Hematopoietic multipotent progenitor cell treated with erythropoietin and hydrocortisone succinate and interleukin-3 and kit ligand, for 15 days (in vitro differentiated cells): ENCODE measurements around the gene SLC47A1.
"Not testable (repeated sequence)": the region's sequence is repeated elsewhere in the genome, so short reads cannot be mapped to it uniquely, and the experiment has no call there.

Experiments
- DNase-seq: peaks from one replicate; pipeline ENCODE4 v3.0.0-alpha.2; 2015; ENCODE audit warnings: low spot score

Gene SLC47A1

DNA sequence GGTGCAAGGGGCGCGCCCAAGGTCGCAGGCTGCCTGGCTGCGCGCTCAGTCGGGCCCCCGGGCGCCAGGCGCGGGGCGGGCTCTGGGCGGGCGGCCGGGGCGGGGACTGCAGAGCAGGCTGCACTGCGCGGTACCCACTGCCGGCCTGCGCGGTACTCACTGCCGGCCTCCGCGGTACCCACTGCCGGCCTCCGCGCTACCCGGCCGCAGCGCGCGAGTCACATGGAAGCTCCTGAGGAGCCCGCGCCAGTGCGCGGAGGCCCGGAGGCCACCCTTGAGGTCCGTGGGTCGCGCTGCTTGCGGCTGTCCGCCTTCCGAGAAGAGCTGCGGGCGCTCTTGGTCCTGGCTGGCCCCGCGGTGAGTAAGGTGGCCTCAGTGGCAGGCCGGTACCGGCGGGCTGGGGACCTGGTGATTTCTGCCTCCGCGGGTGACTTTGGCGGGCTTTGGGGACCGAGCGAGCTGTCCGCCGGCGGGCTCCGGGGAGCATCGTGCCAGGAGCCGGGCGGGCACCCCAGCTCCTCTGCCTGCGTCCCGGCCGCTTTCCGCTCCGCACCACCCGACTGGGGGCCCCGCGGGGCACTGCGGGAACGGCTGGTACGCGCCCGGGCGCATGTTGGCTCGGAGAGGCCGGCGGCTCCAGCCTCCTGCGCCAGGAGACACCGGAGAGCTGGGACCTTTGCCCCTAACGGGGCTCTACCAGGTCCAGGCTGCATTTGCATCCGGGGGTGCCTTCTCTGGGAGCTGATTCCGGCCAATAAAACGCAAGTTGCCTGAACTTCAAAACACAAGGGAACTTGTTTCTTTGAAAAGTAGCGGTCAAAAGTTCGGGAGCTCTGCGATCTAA, at the start of gene SLC47A1:
SLC47A1 (plus strand) TSS at position 137 of the 844 bp plus-strand sequence; CDS start at position 223, 86 bp downstream.
- DNase-seq = no peak

GRCh38 chr17:19485800-19486340, 47.8 kb upstream of the SLC47A1 start:
- DNase-seq = no peak

DNA sequence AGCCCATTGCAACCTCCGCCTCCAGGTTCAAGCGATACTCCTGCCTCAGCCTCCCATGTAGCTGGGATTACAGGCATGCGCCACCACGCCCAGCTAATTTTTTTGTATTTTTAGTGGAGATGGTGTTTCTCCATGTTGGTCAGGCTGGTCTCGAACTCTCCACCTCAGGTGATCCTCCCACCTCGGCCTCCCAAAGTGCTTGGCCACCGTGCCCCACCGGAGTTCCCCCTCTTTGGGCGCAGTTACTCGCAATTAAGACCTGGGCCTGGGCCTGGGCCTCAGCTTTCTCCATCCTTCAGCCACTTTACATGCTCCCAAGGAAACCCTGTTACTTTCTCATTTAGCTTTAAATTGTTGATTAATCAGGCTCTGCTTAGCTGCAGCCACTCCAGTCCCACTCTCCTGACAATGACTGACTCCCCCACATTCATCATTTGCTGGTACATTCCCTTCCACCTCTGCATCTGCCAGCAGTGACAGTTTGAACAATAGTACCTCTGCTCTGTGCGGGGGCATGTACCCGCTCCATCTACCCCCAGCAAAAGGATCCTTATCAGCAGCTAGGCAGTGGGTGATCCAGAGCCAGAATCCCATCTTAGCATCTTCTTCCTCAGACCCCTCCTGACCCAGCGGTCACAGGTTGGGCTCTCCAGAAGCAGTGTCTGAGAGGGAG, 47.2 kb upstream of the SLC47A1 start:
- no peak for DNase-seq

DNA sequence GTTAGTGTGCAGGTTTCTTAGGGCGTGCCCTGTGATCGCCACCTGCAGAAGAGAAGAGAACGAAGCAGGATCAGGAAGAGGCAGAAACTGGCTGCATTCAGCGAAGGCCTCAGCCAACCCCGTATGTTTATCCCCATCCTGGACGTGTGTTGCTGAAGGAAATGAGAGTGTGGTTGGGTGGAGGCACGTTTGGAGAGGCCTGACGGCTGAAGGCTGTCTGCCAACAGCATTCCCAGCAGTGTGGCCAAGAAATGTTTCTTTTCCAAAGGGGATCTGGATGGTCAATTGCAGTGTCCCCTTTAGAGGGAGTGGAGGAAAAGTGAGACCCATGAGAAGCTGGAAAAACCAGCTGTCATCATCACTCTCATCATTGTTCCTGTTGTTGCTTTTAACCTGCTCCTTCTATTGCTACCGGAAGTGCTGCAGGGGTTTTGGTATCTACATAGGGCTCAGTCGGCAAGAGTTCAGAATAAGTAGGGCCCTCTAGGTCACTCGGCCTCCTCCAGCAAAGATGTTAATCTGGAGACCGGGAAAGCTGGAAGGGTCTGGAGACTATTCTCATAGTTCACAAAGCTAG, 46.5 kb upstream of the SLC47A1 start:
- DNase-seq = no peak

DNA sequence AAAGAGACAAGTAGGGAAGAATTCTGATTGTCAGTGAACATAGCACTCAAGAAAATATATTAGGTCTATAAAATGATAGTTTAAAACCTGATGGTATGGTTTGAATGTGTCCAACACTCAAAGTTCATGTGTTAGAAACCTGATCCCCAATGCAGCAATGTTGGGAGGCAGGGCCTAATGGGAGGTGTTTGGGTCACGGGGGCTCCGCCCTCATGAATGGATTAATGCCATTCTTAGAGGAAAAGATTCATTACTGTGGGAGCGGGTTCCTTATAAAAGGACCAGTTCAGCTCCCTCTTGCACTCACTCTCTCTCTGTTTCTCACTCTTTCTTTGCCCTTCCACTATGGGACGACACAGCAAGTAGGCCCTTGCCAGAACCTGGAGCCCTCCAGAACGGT, 41.5 kb upstream of the SLC47A1 start:
- no peak for DNase-seq

DNA sequence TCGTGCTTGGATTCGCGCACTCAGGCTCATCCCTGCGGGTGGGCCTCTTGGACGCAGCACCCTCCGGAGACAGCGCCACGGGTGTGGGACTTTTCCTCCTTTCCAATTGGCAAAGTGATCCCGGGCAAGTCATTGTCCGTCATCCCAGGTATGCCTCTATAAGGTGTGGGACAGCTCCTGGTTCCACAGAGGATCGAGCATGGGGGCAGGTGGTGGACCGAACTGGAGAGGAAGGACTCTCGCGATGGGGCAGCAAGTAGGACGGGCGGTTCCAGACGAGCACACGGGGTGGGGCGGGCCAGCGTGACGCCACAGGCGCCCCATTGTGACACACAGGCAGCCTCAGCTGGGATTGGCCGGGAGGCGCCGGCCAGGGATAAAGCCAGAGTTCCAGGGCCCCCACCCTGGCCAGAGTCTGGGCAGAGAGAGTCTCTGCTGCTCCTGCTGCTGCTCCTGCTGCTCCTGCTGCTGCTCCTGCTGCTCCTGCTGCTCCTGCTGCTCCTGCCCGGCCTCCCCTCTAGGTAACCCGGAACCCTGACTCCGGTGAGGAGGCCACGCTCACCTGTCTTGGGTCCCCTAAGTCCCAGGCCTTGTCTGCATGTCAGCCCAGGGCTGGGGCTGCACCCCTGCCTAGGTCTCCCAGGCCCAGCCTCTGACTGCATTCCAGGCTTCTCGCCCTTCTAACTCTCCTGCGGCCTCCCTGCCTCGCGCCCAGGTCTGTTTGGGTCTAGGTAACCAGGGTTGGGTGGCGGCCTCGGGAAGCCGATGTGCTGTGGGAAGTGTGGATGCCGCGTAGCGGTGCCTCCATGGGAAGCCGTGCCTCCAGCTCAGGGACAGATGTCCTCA, 38.5 kb upstream of the SLC47A1 start:
- no peak for DNase-seq

- no peak for DNase-seq
These were observed 37.7 kb upstream of the SLC47A1 start for GRCh38 chr17:19495828-19496528.

DNA sequence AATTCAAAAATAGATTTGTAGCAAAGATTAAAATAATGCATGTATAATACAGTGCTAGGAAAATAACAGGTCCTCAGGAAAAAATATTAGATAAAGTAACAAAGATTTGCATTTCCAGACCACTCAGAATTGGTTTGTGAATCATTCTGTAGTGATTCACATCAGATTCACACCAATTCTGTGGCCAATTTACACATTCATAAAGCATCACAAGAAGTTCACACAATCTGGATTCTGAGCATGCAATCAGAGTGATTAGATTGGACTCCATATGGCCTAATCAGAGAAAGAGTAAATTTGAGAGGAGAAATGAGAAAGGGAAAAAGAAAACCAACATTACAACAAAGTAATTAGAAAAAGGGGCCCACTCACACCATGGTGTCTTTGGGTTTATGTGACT, 36.0 kb upstream of the SLC47A1 start:
- no peak for DNase-seq

GRCh38 chr17:19501219-19501618, 32.4 kb upstream of the SLC47A1 start:
- no peak for DNase-seq

DNA sequence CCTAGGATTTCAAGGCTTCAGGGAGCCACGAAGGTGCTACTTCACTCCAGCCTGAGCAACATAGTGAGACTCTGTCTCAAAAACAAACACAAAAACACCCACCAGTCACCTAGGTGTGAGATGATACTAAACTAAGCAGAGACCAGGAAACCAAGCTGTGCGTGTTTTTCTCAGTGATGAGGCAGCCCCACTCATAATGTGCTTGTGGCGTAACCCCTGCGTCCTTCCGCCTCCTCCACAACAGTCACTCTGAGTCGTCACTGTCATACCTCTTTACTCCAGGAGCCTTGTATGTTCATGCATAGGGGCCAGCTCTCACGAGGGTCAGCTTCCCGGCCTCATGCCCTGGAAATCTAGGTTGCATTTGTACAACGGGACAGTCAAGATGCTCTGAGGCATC, 31.1 kb upstream of the SLC47A1 start:
- no peak for DNase-seq

- not testable (repeated sequence) for DNase-seq
These were observed 28.1 kb upstream of the SLC47A1 start for GRCh38 chr17:19505561-19505960.

DNA sequence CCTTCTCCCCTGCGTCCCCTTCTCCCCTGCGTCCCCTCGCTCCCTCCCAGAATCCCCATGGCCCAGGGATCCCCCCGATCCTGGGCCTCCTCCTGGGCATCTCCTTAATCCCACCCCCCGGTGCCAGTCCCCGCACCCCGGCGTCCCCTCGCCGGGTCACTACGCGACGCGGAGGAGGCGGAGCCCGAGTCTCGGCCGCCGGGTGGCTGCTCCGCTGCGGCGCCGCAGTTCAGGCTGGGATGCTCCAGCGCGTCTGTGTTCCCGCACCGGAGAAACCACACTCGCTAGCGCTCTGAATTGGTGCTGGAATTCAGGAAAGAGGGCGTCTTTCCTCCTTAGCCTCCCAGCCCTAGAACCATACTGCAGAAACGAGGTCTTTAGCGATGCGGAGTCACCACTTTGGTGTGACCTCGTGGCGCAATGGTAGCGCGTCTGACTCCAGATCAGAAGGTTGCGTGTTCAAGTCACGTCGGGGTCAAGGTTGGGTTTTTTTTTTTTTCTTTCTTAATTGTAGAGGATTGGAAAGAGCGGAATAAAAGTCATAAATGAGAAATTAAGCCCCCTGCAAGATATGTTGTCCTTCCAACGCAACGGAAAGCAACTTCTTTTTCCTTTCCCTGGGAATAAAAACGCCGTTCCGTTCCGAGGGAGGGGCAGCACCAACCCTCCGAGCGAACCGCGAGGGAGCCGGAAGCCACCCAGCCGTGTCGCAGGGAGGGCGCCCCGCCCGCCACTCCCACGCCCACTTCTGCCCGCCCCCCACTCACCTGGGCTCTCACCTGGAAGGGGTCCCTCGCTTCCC, 25.7 kb upstream of the SLC47A1 start:
- peak; percentile 50 for DNase-seq

DNA sequence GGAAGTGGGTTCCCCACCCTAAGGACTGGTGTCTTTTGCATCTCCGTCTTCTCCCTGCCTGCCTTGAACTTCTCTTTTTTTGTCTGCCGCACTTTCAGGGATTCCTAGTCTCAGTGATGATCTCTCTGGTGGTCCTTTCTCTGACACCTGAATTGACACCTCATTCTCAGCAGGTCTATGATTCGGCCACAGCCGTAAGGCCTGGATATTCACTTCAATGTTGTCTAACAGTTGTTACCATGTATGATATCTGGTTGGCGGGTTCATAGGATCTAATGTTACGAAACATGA, 25.1 kb upstream of the SLC47A1 start:
- no peak for DNase-seq

- DNase-seq = not testable (repeated sequence)
These were observed 24.3 kb upstream of the SLC47A1 start for GRCh38 chr17:19509281-19509852.

- no peak for DNase-seq
These were observed 22.8 kb upstream of the SLC47A1 start for GRCh38 chr17:19510903-19511302.

DNA sequence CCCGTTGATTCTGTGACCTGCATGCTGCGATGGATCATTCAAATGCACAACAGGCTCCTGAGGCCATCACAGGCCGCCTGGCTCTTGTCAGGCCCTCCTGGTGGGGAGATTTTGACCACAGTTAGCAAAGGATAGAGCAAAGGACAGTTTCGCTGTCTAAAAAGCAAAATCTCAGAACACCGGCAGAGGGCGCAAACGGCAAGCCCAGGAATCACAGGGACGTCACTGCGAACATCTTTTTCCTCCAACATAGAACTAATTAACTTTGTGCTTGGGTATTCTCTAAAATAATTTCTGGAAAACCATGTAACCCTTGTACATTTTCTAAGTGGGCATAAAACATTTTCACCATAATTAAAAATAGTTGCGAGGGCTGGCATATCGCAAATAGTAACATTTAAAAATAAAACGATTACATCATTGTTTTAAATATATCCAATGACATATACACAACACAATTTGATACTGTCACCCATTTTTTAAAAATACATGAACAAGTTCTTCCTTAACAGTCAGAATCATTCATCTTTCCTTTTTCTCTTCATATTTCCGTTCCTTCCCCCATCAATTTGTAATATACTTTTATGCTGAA, 19.7 kb upstream of the SLC47A1 start:
- peak; percentile 50 for DNase-seq

DNA sequence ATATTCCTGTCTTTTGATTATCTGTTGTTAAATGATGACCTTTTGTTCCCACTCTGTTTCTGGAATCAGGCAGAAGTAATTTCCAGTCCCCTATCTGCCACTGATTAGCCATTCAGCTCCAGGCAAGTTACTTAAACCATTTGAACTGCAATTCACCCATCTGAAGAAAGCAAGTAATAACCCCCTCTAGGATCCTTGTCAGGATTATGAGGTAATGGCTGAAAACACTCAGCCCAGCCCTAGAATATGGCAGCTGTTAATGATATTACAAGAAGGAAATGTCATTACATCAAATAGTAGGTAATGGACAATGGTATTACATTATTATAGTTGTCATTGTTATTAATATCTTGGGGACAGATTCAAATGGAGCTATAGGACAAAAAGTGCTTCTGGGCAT, 16.0 kb upstream of the SLC47A1 start:
- no peak for DNase-seq

GRCh38 chr17:19519388-19520291, 14.0 kb upstream of the SLC47A1 start:
- not testable (repeated sequence) for DNase-seq

GRCh38 chr17:19520641-19521040, 13.0 kb upstream of the SLC47A1 start:
- DNase-seq = no peak
